Suprapubic skin (tissue), 4 donors: ENCODE data around the gene ANK2.

Experiments used
- EP300 ChIP-seq: sonication (generic); formaldehyde crosslinking; IDR thresholded peaks from one replicate; pipeline ENCODE4 v1.6.1; 2017; ENCODE audit warnings: antibody characterized with exemption
- POLR2A ChIP-seq, 2 donors: fragments of 450-650 bp; IDR thresholded peaks; one replicate each; pipeline ENCODE4 v1.6.1; 2017; ENCODE audit warnings: antibody characterized with exemption in 2 of 2, mild to moderate bottlenecking in 2 of 2, moderate library complexity in 2 of 2
- POLR2AphosphoS5 ChIP-seq, 3 donors: sonication (generic); formaldehyde crosslinking; IDR thresholded peaks; one replicate each; pipeline ENCODE4 v1.6.1; 2017; ENCODE audit warnings: antibody characterized with exemption in 3 of 3
- TF ChIP-seq, protein P1 (sequence below), 2 donors: fragments of 200-600 bp in 1 of 2; fragments of 450-650 bp in 1 of 2; sonication (generic) in 1 of 2; IDR thresholded peaks; one replicate each; pipeline ENCODE4 v1.5.1; 2016 to 2019; ENCODE audit warnings: antibody characterized with exemption in 2 of 2, mild to moderate bottlenecking in 1 of 2, moderate library complexity in 1 of 2

DNA sequence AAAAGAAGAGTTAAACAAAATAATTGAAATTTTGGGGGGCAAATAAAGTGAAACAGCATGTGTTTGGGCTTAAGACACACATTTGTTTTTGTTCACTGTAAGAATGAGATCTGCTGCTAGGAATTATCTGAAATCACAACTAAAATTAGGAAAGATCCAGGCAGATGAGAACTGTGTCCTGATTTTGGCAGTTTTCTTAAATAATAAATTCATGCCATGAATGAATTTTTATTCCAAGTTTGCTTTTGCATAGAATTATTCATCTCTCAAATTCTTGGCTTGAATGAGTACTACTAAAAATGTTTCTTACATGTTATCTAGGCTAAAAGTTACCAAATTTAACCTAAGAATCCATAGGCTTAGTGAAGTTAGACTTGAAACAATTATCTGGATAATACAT is 321.7 kb downstream of the ANK2 start:
- TF ChIP-seq, protein P1, sequence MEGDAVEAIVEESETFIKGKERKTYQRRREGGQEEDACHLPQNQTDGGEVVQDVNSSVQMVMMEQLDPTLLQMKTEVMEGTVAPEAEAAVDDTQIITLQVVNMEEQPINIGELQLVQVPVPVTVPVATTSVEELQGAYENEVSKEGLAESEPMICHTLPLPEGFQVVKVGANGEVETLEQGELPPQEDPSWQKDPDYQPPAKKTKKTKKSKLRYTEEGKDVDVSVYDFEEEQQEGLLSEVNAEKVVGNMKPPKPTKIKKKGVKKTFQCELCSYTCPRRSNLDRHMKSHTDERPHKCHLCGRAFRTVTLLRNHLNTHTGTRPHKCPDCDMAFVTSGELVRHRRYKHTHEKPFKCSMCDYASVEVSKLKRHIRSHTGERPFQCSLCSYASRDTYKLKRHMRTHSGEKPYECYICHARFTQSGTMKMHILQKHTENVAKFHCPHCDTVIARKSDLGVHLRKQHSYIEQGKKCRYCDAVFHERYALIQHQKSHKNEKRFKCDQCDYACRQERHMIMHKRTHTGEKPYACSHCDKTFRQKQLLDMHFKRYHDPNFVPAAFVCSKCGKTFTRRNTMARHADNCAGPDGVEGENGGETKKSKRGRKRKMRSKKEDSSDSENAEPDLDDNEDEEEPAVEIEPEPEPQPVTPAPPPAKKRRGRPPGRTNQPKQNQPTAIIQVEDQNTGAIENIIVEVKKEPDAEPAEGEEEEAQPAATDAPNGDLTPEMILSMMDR (IDR thresholded peaks at IDR 0.05): no peak
- no peak for TF ChIP-seq POLR2AphosphoS5 (IDR thresholded peaks at IDR 0.05)
- no peak for TF ChIP-seq POLR2A (IDR thresholded peaks at IDR 0.05)
- no peak for TF ChIP-seq EP300
